GM18517 (cell line): Measurements from ENCODE around the gene CTNNA2.

ENCODE experiments used
- ATAC-seq: cut with Tn5 transposase; IDR thresholded peaks from one replicate; pipeline ENCODE4 v1.9.1; 2021; ENCODE audit warnings: mild to moderate bottlenecking, moderate library complexity; ENCODE audit not compliant: unreplicated experiment

The CTNNA2 gene

GRCh38 chr2:79916285-79916684 is 403.4 kb downstream of the CTNNA2 start:
- ATAC-seq, result no peak

DNA sequence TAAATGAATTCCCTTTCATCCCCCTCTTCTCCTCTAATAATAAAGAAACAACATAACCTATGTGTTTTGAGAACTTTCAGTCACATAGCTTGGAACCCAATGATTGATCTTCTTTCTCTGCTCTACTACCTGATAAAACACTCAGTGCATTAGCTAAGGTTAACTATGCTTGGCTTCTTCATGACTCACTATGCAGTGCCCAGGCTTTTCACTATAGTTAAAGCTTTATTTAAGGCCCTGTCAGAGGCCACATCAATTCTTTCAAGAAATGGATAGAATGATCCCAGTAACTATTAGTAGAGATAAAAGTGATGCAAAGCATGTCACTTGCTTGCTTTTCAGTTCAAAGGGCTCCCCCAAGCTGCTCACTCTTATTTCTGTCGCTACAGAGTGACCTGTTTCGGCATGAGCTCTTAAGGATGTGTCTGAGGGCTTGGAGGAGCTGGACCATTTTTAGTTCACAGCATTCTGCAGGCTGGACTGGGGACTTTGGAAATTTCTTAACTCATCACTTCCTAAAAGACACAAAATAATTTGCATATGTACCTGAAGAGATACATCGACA is 407.7 kb downstream of the CTNNA2 start:
- ATAC-seq, result no peak

DNA sequence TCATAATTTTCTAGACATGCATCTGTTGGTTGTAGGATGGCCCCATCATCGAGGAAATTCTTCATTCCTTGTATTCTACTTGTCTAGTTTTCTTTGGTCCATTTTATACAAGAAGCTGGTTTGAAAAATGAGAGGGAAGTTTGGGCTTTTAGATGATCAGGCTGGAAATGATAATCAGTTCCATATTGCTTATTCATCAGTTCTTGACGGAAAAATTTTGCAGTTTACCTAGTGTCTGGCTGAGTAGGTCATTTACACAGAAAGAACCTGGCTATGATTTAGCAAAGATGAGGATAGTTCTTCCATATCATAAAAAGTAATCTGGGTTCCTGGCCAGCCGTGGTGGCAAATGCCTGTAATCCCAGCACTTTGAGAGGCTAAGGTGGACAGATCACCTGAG is 416.8 kb downstream of the CTNNA2 start:
- no peak for ATAC-seq

DNA sequence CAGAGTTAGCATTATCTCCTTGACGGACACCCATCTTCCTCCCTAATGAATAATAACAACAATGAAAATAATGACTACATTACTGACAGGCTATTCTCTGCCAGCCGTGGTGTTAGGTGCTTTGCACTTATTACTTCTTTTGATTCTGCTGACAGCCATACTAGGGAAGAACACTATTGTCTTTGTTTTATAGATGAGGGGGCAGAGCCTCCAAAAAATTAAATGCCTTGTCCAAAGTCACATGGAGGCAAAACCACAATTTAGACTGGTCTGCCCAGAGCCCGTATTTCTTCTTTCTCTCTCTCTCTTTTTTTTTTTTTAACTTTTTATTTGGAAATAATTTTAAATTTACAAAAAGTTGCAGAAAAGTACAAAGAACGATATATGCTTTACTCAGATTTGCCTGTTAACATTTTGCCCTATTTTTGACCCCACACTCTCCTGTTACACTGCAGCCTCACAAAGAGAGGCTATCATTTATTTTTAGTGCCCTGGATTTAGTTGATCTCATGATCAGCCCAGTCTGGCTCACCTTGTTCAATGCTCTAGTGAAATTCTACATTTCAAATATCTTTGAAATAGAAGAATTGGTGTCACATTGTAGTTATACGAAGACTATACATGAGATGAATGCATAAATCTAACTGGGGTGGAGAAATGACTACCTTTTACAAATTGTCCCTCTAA is 422.3 kb downstream of the CTNNA2 start:
- no peak for ATAC-seq

- ATAC-seq, result peak; percentile 55
These were observed 423.2 kb downstream of the CTNNA2 start for GRCh38 chr2:79935771-79936657.

- no peak for ATAC-seq
These were observed 423.9 kb downstream of the CTNNA2 start for GRCh38 chr2:79936715-79937114.

GRCh38 chr2:79938648-79939047 is 425.8 kb downstream of the CTNNA2 start:
- no peak for ATAC-seq

GRCh38 chr2:79940364-79940763 is 427.5 kb downstream of the CTNNA2 start:
- ATAC-seq, result no peak

GRCh38 chr2:79941179-79941578 is 428.3 kb downstream of the CTNNA2 start:
- ATAC-seq, result no peak

DNA sequence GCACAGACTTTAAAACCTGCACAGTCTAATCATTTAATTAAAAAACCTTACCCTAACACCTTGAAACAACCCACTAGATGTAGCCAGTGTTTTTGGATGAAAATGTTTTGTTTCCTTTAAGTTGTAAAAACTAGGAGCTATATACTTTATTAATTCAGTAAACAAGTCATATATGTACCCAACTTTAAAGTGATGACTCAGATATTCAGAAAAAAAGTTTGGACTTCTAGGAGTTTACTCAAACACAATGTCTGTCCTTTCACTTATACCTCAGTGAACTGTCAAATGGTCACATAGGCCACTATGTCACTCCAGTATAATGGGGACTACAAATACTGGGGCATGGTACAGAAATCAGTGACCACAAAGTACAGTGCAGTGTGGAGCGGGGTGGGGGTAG is 431.4 kb downstream of the CTNNA2 start:
- no peak for ATAC-seq

GRCh38 chr2:79945653-79946445 is 433.0 kb downstream of the CTNNA2 start:
- no peak for ATAC-seq

GRCh38 chr2:79947751-79948150 is 434.9 kb downstream of the CTNNA2 start:
- no peak for ATAC-seq

DNA sequence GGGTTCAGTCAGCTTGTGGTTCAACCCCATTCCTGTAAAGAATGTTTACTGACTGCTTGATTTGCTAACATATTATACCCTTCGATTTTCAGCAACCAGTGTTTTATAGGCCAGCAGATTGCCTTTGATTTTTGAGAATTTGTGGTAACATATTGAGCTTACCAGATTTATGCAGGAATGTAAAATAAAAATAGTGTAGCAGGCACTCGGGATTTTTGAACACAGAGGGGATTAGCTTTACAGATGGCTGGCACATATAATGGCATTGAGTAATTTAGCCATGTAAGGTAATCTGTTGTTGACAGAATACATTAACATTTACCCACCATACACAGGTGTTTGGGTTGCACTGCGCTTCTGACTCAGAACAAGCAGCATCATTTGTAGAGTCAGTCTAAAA is 437.7 kb downstream of the CTNNA2 start:
- no peak for ATAC-seq

DNA sequence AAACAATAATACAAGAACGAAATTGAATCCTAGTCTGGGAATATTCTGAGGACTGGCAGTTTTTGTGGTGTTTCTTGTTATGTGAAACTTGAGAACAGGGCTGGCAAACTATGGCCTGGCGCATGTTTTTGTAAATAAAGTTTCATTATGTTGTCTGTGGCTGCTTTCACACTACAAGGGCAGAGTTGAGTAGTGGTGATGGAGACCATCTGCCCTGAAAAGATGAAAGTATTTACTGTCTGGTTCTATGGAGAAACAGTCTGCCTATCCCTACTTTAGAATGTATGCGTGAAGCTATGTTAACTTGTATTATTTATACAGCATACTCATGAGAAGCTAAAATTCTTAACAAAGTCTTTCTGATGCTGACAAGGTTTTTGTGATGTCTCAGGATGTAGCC is 439.8 kb downstream of the CTNNA2 start:
- ATAC-seq, result no peak

GRCh38 chr2:79960035-79960434 is 447.2 kb downstream of the CTNNA2 start:
- no peak for ATAC-seq

DNA sequence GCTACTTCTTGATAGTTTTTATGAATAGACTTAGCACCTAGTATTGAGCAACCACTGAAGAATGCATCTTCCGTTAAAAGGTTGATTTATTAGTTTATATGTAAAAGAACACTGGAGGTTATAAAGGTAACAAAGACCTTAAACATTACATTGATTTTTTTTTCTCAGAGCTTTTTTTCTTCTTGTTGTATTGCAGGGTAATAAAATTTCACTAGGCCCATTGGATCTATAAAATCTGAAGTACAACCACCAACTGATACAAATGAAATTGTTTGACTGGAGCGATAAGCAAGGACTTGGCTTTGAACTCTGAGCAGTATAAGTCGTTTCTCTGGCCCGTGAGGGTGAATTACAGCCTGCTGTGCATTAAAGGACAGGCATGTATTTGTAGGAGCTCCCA is 447.7 kb downstream of the CTNNA2 start:
- no peak for ATAC-seq

- no peak for ATAC-seq
These were observed 452.1 kb downstream of the CTNNA2 start for GRCh38 chr2:79964966-79965365.

DNA sequence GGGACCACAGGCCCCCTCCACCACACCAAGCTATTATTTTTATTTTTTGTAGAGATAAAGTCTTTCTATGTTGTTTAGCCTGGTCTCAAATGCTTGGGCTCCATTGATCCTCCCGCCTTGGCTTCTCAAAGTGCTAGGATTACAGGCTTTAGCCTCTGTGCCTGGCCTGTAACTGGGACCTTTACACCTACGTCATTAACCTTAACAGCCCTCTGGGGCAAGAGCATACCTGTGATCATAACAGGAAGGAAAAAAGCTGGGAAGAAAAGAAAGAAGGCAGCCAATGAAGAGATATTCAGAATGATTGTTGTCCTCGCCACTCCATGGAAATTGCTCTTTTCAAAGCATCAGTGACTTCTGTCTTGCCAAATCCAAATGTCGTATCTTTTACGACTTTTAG is 453.5 kb downstream of the CTNNA2 start:
- ATAC-seq, result no peak

GRCh38 chr2:79966882-79967281 is 454.0 kb downstream of the CTNNA2 start:
- ATAC-seq, result no peak

DNA sequence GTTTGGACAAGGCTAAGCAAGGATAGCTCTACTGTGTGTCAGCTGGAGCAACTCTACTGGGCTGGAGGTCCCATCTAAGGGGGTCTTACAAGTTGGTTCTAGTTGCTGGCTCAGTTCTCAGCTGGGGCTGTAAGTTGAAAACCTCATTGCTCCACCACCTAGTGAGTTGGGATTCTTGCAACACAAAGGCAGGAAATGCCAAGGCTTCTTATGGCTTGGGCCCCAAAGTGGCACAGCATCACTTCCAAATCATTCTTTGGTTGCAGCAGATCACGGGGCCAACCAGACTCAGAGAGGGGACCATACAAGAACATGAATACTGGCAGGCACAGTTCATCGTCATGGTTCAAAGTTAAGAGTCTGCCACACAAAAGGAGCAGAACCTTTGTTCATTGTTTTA is 459.0 kb downstream of the CTNNA2 start:
- no peak for ATAC-seq

- ATAC-seq, result no peak
These were observed 459.8 kb downstream of the CTNNA2 start for GRCh38 chr2:79972661-79973060.
